ENCODE measurements around the gene ASMT.
"Not testable (repeated sequence)": the region's sequence is repeated elsewhere in the genome, so short reads cannot be mapped to it uniquely, and the experiment has no call there.

The ASMT gene

GRCh38 chrX:1598021-1598875, 16.6 kb upstream of the ASMT start:
- DNase-seq (ENCODE audit: low read depth) = no peak

GRCh38 chrX:1598876-1599790, 15.7 kb upstream of the ASMT start:
- no peak for DNase-seq (ENCODE audit: low read depth)

- no peak for DNase-seq (ENCODE audit: low read depth)
These were observed 15.0 kb upstream of the ASMT start for GRCh38 chrX:1599791-1600405.

- DNase-seq (ENCODE audit: low read depth) = no peak
These were observed 14.3 kb upstream of the ASMT start for GRCh38 chrX:1600406-1601050.

- no peak for DNase-seq (ENCODE audit: low read depth)
These were observed 13.7 kb upstream of the ASMT start for GRCh38 chrX:1601051-1601767.

- DNase-seq (ENCODE audit: low read depth) = no peak
These were observed 13.1 kb upstream of the ASMT start for GRCh38 chrX:1601768-1602085.

- no peak for DNase-seq (ENCODE audit: low read depth)
These were observed 12.6 kb upstream of the ASMT start for GRCh38 chrX:1602299-1602698.

- DNase-seq (ENCODE audit: low read depth) = no peak
These were observed 8.4 kb upstream of the ASMT start for GRCh38 chrX:1606496-1606895.

GRCh38 chrX:1609311-1609710, 5.5 kb upstream of the ASMT start:
- DNase-seq (ENCODE audit: low read depth) = no peak

- no peak for DNase-seq (ENCODE audit: low read depth)
These were observed 5.1 kb upstream of the ASMT start for GRCh38 chrX:1609762-1610161.

- DNase-seq (ENCODE audit: low read depth) = no peak
These were observed 4.7 kb upstream of the ASMT start for GRCh38 chrX:1610166-1610565.

GRCh38 chrX:1610736-1611135, 4.1 kb upstream of the ASMT start:
- no peak for DNase-seq (ENCODE audit: low read depth)

GRCh38 chrX:1612641-1613286, 2.1 kb upstream of the ASMT start:
- no peak for DNase-seq (ENCODE audit: low read depth)

GRCh38 chrX:1618689-1619088, 3.8 kb downstream of the ASMT start:
- no peak for DNase-seq (ENCODE audit: low read depth)

- DNase-seq (ENCODE audit: low read depth) = no peak
These were observed 8.8 kb downstream of the ASMT start for GRCh38 chrX:1623691-1624090.

- not testable (repeated sequence) for DNase-seq (ENCODE audit: low read depth)
These were observed 9.4 kb downstream of the ASMT start for GRCh38 chrX:1624158-1624860.

- DNase-seq (ENCODE audit: low read depth) = not testable (repeated sequence)
These were observed 10.0 kb downstream of the ASMT start for GRCh38 chrX:1624861-1625215.

GRCh38 chrX:1629244-1629643, 14.4 kb downstream of the ASMT start:
- no peak for DNase-seq (ENCODE audit: low read depth)

GRCh38 chrX:1646009-1646408, 31.1 kb downstream of the ASMT start:
- DNase-seq (ENCODE audit: low read depth) = no peak

- DNase-seq (ENCODE audit: low read depth) = no peak
These were observed 34.8 kb downstream of the ASMT start for GRCh38 chrX:1649621-1650020.
